Neutrophil (primary cell): ENCODE measurements around the gene PPARG.

Source experiments
- H3K27ac ChIP-seq: fragments of 200-600 bp; sonication (generic); 2 replicates; pipeline ENCODE4 v1.5.1; 2016; ENCODE audit warnings: mild to moderate bottlenecking, moderate library complexity
- H3K27me3 ChIP-seq: fragments of 200-600 bp; sonication (generic); 2 replicates; pipeline ENCODE4 v1.6.0; 2016; ENCODE audit warnings: mild to moderate bottlenecking
- H3K36me3 ChIP-seq: fragments of 200-600 bp; sonication (generic); 2 replicates; pipeline ENCODE4 v1.5.1; 2017
- H3K4me1 ChIP-seq, 2 experiments: fragments of 200-600 bp in 1 of 2; sonication (generic) in 1 of 2; 1 replicate in 1 of 2; 2 replicates in 1 of 2; pipeline versions ENCODE4 v1.5.1 to v1.6.1; 2013 to 2016; ENCODE audit warnings: low read depth in 1 of 2, low read length in 1 of 2, mild to moderate bottlenecking in 1 of 2, moderate library complexity in 1 of 2; ENCODE audit not compliant: control insufficient read depth in 1 of 2, insufficient read depth in 1 of 2
- H3K4me3 ChIP-seq, 2 experiments: fragments of 200-600 bp in 1 of 2; sonication (generic) in 1 of 2; 1 replicate in 1 of 2; 2 replicates in 1 of 2; pipeline ENCODE4 v1.5.1; 2013 to 2016; ENCODE audit warnings: low read depth in 1 of 2, low read length in 1 of 2, mild to moderate bottlenecking in 1 of 2, moderate library complexity in 1 of 2
- H3K9me3 ChIP-seq: fragments of 200-600 bp; sonication (generic); 2 replicates; pipeline ENCODE4 v1.5.1; 2016
- CTCF ChIP-seq: fragments of 200-600 bp; sonication (generic); IDR thresholded peaks from 2 replicates; pipeline ENCODE4 v1.5.1; 2016; ENCODE audit warnings: antibody characterized with exemption

Gene PPARG

GRCh38 chr3:12356175-12356574, 67.3 kb downstream of the PPARG start:
- Histone ChIP-seq H3K27ac (no peak overlapping the region), H3K4me3 (no peak overlapping the region)
- TF ChIP-seq CTCF: no peak

GRCh38 chr3:12356996-12357395, 68.1 kb downstream of the PPARG start:
- no peak for TF ChIP-seq CTCF
- no peak overlapping the region for H3K4me3 ChIP-seq
- no peak overlapping the region for H3K27ac ChIP-seq
- no peaks in the 10 kb centered on the region for H3K9me3 ChIP-seq
- no peaks in the 10 kb centered on the region for H3K36me3 ChIP-seq
- peaks cover 4% of the 10 kb centered on the region for H3K27me3 ChIP-seq
- peaks cover 19% of the 10 kb centered on the region in 2 experiments for H3K4me1 ChIP-seq

More at GRCh38 chr3:12356175-12356574, 67.3 kb downstream of the PPARG start:
- peaks cover 4% of the 10 kb centered on the region for H3K27me3 ChIP-seq
- H3K9me3 ChIP-seq: no peaks in the 10 kb centered on the region
- H3K4me1 ChIP-seq: peaks cover 27% of the 10 kb centered on the region in 2 experiments
- no peaks in the 10 kb centered on the region for H3K36me3 ChIP-seq

GRCh38 chr3:12357456-12357855, 68.6 kb downstream of the PPARG start:
- Histone ChIP-seq H3K27me3 (peaks cover 4% of the 10 kb centered on the region), H3K9me3 (no peaks in the 10 kb centered on the region), H3K27ac (no peak overlapping the region), H3K4me1 (peaks cover 14 to 15% of the 10 kb centered on the region in 2 experiments), H3K36me3 (no peaks in the 10 kb centered on the region), H3K4me3 (no peak overlapping the region)
- TF ChIP-seq CTCF: no peak

GRCh38 chr3:12363397-12364195, 74.7 kb downstream of the PPARG start:
- no peaks in the 10 kb centered on the region for H3K9me3 ChIP-seq
- H3K4me3 ChIP-seq: no peak overlapping the region
- H3K4me1 ChIP-seq: no peaks in the 10 kb centered on the region
- TF ChIP-seq CTCF: no peak
- H3K36me3 ChIP-seq: no peaks in the 10 kb centered on the region
- H3K27me3 ChIP-seq: no peaks in the 10 kb centered on the region
- no peak overlapping the region for H3K27ac ChIP-seq

GRCh38 chr3:12367346-12367745, 78.5 kb downstream of the PPARG start:
- Histone ChIP-seq H3K36me3 (no peaks in the 10 kb centered on the region), H3K9me3 (no peaks in the 10 kb centered on the region), H3K4me3 (no peak overlapping the region), H3K27ac (no peak overlapping the region), H3K27me3 (peaks cover 11% of the 10 kb centered on the region), H3K4me1 (no peaks in the 10 kb centered on the region)
- no peak for TF ChIP-seq CTCF
